Transverse colon (tissue), 4 donors: Measurements from ENCODE around the gene ZNF724. TPM values are rescaled to one million over a fixed set of nuclear protein-coding genes. Genes with fewer than 3 reads are reported as not detected.

Source experiments
- DNase-seq: peaks from one replicate; pipeline ENCODE4 v3.0.0-alpha.2; 2019
- H3K27ac ChIP-seq, 4 donors: fragments of 200-600 bp; sonication (generic); 2 replicates each; pipeline ENCODE4 v1.5.1; 2016 to 2018; ENCODE audit warnings: inconsistent platforms in 4 of 4
- H3K27me3 ChIP-seq: fragments of 200-600 bp; sonication (generic); 2 replicates; pipeline ENCODE4 v1.5.1; 2017; ENCODE audit warnings: inconsistent platforms
- H3K36me3 ChIP-seq, 4 donors: fragments of 200-600 bp; sonication (generic); 2 replicates each; pipeline ENCODE4 v1.5.1; 2017 to 2019; ENCODE audit warnings: inconsistent platforms in 4 of 4
- H3K4me1 ChIP-seq, 4 donors: fragments of 200-600 bp; sonication (generic); 2 replicates each; pipeline ENCODE4 v1.5.1; 2017 to 2020; ENCODE audit warnings: inconsistent platforms in 4 of 4
- H3K4me3 ChIP-seq, 4 donors: fragments of 200-600 bp; sonication (generic); 1 replicate in 1 of 4; 2 replicates in 3 of 4; pipeline versions ENCODE4 v1.5.1 to v1.6.1; 2017 to 2019; ENCODE audit warnings: inconsistent platforms in 4 of 4
- H3K9me3 ChIP-seq, 2 donors: fragments of 200-600 bp; sonication (generic); 2 replicates each; pipeline ENCODE4 v1.5.1; 2017 to 2019; ENCODE audit warnings: inconsistent platforms in 2 of 2
- CTCF ChIP-seq, 5 experiments: fragments of 200-600 bp in 3 of 5; fragments of 450-650 bp in 2 of 5; sonication (generic) in 3 of 5; IDR thresholded peaks; 1 replicate in 2 of 5; 2 replicates in 3 of 5; pipeline ENCODE4 v1.5.1; 2016 to 2017; ENCODE audit warnings: antibody characterized with exemption in 5 of 5, inconsistent platforms in 3 of 5, mild to moderate bottlenecking in 2 of 5, moderate library complexity in 1 of 5
- EP300 ChIP-seq: sonication (generic); formaldehyde crosslinking; IDR thresholded peaks from one replicate; pipeline ENCODE4 v1.6.1; 2017; ENCODE audit warnings: antibody characterized with exemption, low read depth
- POLR2A ChIP-seq: fragments of 450-650 bp; IDR thresholded peaks from one replicate; pipeline ENCODE4 v1.6.1; 2016; ENCODE audit warnings: antibody characterized with exemption, mild to moderate bottlenecking, moderate library complexity
- POLR2AphosphoS5 ChIP-seq, 3 donors: sonication (generic); formaldehyde crosslinking; IDR thresholded peaks; one replicate each; pipeline ENCODE4 v1.6.1; 2016; ENCODE audit warnings: antibody characterized with exemption in 3 of 3
- WGBS, 2 donors: methylation state at CpG; one replicate each; pipeline ENCODE4 v1.1.5; 2018; ENCODE audit warnings: low coverage in 1 of 2; 5-methylcytosine and 5-hydroxymethylcytosine counted together
- in situ Hi-C, 4 donors: fragments of 200-750 bp; cut with MboI; loops; one replicate each; pipeline versions ENCODE4 v1.15.0 to v1.15.1; 2017; ENCODE audit warnings: low sequenced_read_pairs in 3 of 4, low pct_ligation_motif_present in 1 of 4, low pct_unique_long_range_greater_than_20kb in 1 of 4
- intact Hi-C: fragments of 100-400 bp; cut with DNase I; formaldehyde crosslinking; loops from one replicate; pipeline ENCODE4 v1.15.1; 2023; ENCODE audit warnings: low total_unique reads
- total RNA-seq, 4 donors: library from RNA; depleted of rRNA; stranded (reverse); fragments of >200 nt; gene quantifications; one replicate each; pipeline ENCODE4 v1.1.0, GENCODE V29; 2016

The ZNF724 gene
- total RNA-seq, 4 donors from 2014 or later = 1.8 to 4.9 (median 3.6) TPM

GRCh38 chr19:23262920-23263319 is 12.7 kb upstream of the ZNF724 start:
- in situ Hi-C loops (no loop called here), intact Hi-C loops (no loop called here)
- Histone ChIP-seq H3K9me3 (no peaks in the 10 kb centered on the region), H3K36me3 (peaks cover 0 to 18% (median 5%) of the 10 kb centered on the region in 4 donors), H3K27me3 (no peaks in the 10 kb centered on the region), H3K27ac (no peak overlapping the region), H3K4me1 (no peaks in the 10 kb centered on the region), H3K4me3 (no peak overlapping the region)
- no peak for TF ChIP-seq CTCF (IDR thresholded peaks at IDR 0.05)
- TF ChIP-seq POLR2AphosphoS5 (IDR thresholded peaks at IDR 0.05) = no peak
- no peak for TF ChIP-seq POLR2A
- no peak for DNase-seq
- WGBS, 2 donors = 85 to 90% methylated on average over 2 to 5 of the region's 5 CpGs

GRCh38 chr19:23261496-23262020 is 11.4 kb upstream of the ZNF724 start:
- intact Hi-C loops (no loop called here), in situ Hi-C loops (no loop called here)
- Histone ChIP-seq H3K4me1 (no peaks in the 10 kb centered on the region), H3K9me3 (no peaks in the 10 kb centered on the region), H3K36me3 (peaks cover 0 to 7% (median under 1%) of the 10 kb centered on the region in 4 donors), H3K27me3 (no peaks in the 10 kb centered on the region), H3K27ac (no peak overlapping the region), H3K4me3 (no peak overlapping the region)
- TF ChIP-seq CTCF (IDR thresholded peaks at IDR 0.05) (no peak), EP300 (no peak), POLR2AphosphoS5 (IDR thresholded peaks at IDR 0.05) (no peak), POLR2A (no peak)
- no peak for DNase-seq
- 80 to 93% methylated on average over 1 to 3 of the region's 3 CpGs for WGBS, 2 donors

- Histone ChIP-seq H3K4me1 (no peaks in the 10 kb centered on the region), H3K4me3 (no peak overlapping the region), H3K27me3 (no peaks in the 10 kb centered on the region), H3K9me3 (no peaks in the 10 kb centered on the region), H3K36me3 (peaks cover 0 to 7% (median 0%) of the 10 kb centered on the region in 4 donors), H3K27ac (no peak overlapping the region)
- intact Hi-C loops = no loop called here
- no peak for DNase-seq
- TF ChIP-seq POLR2AphosphoS5 (IDR thresholded peaks at IDR 0.05) = no peak
- no peak for TF ChIP-seq POLR2A
- TF ChIP-seq EP300 = no peak
- no peak for TF ChIP-seq CTCF (IDR thresholded peaks at IDR 0.05)
- 84 to 100% methylated on average over 1 to 5 of the region's 5 CpGs for WGBS, 2 donors
- in situ Hi-C loops = no loop called here
Measured at GRCh38 chr19:23260956-23261355, 10.8 kb upstream of the ZNF724 start.

GRCh38 chr19:23259961-23260360 is 9.8 kb upstream of the ZNF724 start:
- no peak overlapping the region for H3K27ac ChIP-seq
- no peaks in the 10 kb centered on the region for H3K4me1 ChIP-seq
- no peaks in the 10 kb centered on the region for H3K27me3 ChIP-seq
- no peak for DNase-seq
- TF ChIP-seq POLR2AphosphoS5 (IDR thresholded peaks at IDR 0.05) (no peak), CTCF (IDR thresholded peaks at IDR 0.05) (no peak), EP300 (no peak), POLR2A (no peak)
- no peaks in the 10 kb centered on the region for H3K9me3 ChIP-seq
- intact Hi-C loops (no loop called here), in situ Hi-C loops (no loop called here)
- no peak overlapping the region for H3K4me3 ChIP-seq
- H3K36me3 ChIP-seq = peaks cover 0 to 7% (median 0%) of the 10 kb centered on the region in 4 donors
- 95 to 100% methylated on average over 1 to 2 of the region's 2 CpGs for WGBS, 2 donors
